Upper lobe of left lung (tissue), 6 donors: ENCODE measurements around the gene SERP2. TPM values are rescaled to one million over a fixed set of nuclear protein-coding genes. Genes with fewer than 3 reads are reported as not detected.

Experiments
- ATAC-seq, 2 donors: fragments of 200-7000 bp; cut with Tn5 transposase; one replicate each; pipeline ENCODE4 v1.9.1; 2022; ENCODE audit warnings: mild to moderate bottlenecking in 2 of 2, moderate library complexity in 2 of 2; ENCODE audit not compliant: low FRiP score in 2 of 2
- DNase-seq, 2 donors: peaks; one replicate each; pipeline ENCODE4 v3.0.0-alpha.2; 2019 to 2020
- H3K27ac ChIP-seq, 4 donors: fragments of 200-600 bp; sonication (generic); one replicate each; pipeline ENCODE4 v1.5.1; 2016 to 2019
- H3K27me3 ChIP-seq, 4 donors: fragments of 200-600 bp; sonication (generic); one replicate each; pipeline ENCODE4 v1.5.1; 2017 to 2019
- H3K36me3 ChIP-seq, 4 donors: fragments of 200-600 bp; sonication (generic); one replicate each; pipeline ENCODE4 v1.5.1; 2016 to 2019
- H3K4me1 ChIP-seq, 4 donors: fragments of 200-600 bp; sonication (generic); one replicate each; pipeline ENCODE4 v1.5.1; 2018 to 2019
- H3K4me3 ChIP-seq, 4 donors: fragments of 200-600 bp; sonication (generic); one replicate each; pipeline ENCODE4 v1.5.1; 2017 to 2019; ENCODE audit warnings: mild to moderate bottlenecking in 2 of 4, moderate library complexity in 1 of 4
- H3K9me3 ChIP-seq, 4 donors: fragments of 200-600 bp; sonication (generic); one replicate each; pipeline ENCODE4 v1.5.1; 2018 to 2019
- CTCF ChIP-seq, 6 experiments: fragments of 450-650 bp in 4 of 6; fragments of 200-600 bp in 2 of 6; sonication (generic) in 2 of 6; IDR thresholded peaks; one replicate each; pipeline ENCODE4 v1.5.1; 2016 to 2019; ENCODE audit warnings: antibody characterized with exemption in 6 of 6
- EP300 ChIP-seq, 4 donors: sonication (generic); formaldehyde crosslinking; IDR thresholded peaks; one replicate each; pipeline ENCODE4 v1.5.1; 2017; ENCODE audit warnings: antibody characterized with exemption in 4 of 4, control low read depth in 2 of 4
- POLR2A ChIP-seq, 4 donors: fragments of 450-650 bp; IDR thresholded peaks; one replicate each; pipeline ENCODE4 v1.5.1; 2016 to 2017; ENCODE audit warnings: antibody characterized with exemption in 4 of 4, mild to moderate bottlenecking in 2 of 4
- POLR2AphosphoS5 ChIP-seq, 2 donors: sonication (generic); formaldehyde crosslinking; IDR thresholded peaks; one replicate each; pipeline ENCODE4 v1.5.1; 2017; ENCODE audit warnings: antibody characterized with exemption in 2 of 2
- WGBS, 2 donors: methylation state at CpG; one replicate each; pipeline ENCODE4 v1.1.5; 2017 to 2018; 5-methylcytosine and 5-hydroxymethylcytosine counted together
- total RNA-seq, 6 donors: library from RNA; depleted of rRNA in 4 of 6; stranded (reverse); fragments of >200 nt in 4 of 6; gene quantifications; one replicate each; pipeline versions ENCODE4 v1.1.0 to v1.2.1, GENCODE V29; 2016 to 2021
- donor health status: DM: no; HTN: no; CAD: no; lungs with moderate emphysema.
- donor health status: DM: no; HTN: yes; CAD: no; lungs with severe emphysema.

Gene SERP2
- total RNA-seq, 6 donors from 2014 or later, result 0.89 to 27.2 (median 3.8) TPM

GRCh38 chr13:44432650-44433049, 59.0 kb downstream of the SERP2 start:
- H3K27ac ChIP-seq, result no peak overlapping the region

GRCh38 chr13:44433863-44434765, 60.5 kb downstream of the SERP2 start:
- TF ChIP-seq POLR2AphosphoS5 (IDR thresholded peaks at IDR 0.05), result peak in 1 of 2 donors; percentile 5
- TF ChIP-seq POLR2A (IDR thresholded peaks at IDR 0.05), result no peak
- TF ChIP-seq EP300 (IDR thresholded peaks at IDR 0.05), result no peak
- no peak for TF ChIP-seq CTCF (IDR thresholded peaks at IDR 0.05)
- H3K4me1 ChIP-seq, result peaks cover 15 to 30% (median 20%) of the 10 kb centered on the region in 4 donors
- H3K27me3 ChIP-seq, result no peaks in the 10 kb centered on the region
- WGBS, 2 donors, result 64 to 69% methylated on average over 15 of the region's 15 CpGs
- peaks cover 0 to 22% (median 10%) of the 10 kb centered on the region in 4 donors for H3K36me3 ChIP-seq
- peak overlapping the region; percentile 53 to 78 (median 75) for H3K4me3 ChIP-seq
- no peaks in the 10 kb centered on the region for H3K9me3 ChIP-seq
- peak overlapping the region; percentile 67 to 97 (median 92) for H3K27ac ChIP-seq
- DNase-seq (peak in 1 of 2 donors; percentile 74), ATAC-seq (no peak)

More at GRCh38 chr13:44432650-44433049, 59.0 kb downstream of the SERP2 start:
- 72 to 83% methylated on average over 5 of the region's 5 CpGs for WGBS, 2 donors
- no peaks in the 10 kb centered on the region for H3K27me3 ChIP-seq
- ATAC-seq (no peak), DNase-seq (no peak)
- TF ChIP-seq POLR2A (IDR thresholded peaks at IDR 0.05) (no peak), CTCF (IDR thresholded peaks at IDR 0.05) (no peak), POLR2AphosphoS5 (IDR thresholded peaks at IDR 0.05) (no peak), EP300 (IDR thresholded peaks at IDR 0.05) (no peak)
- peaks cover 0 to 22% (median 10%) of the 10 kb centered on the region in 4 donors for H3K36me3 ChIP-seq
- peak overlapping the region in 1 of 4 donors; percentile 78 for H3K4me3 ChIP-seq
- no peaks in the 10 kb centered on the region for H3K9me3 ChIP-seq
- peaks cover 11 to 27% (median 17%) of the 10 kb centered on the region in 4 donors for H3K4me1 ChIP-seq

GRCh38 chr13:44434766-44435141, 61.1 kb downstream of the SERP2 start:
- TF ChIP-seq CTCF (IDR thresholded peaks at IDR 0.05) (no peak), EP300 (IDR thresholded peaks at IDR 0.05) (no peak), POLR2AphosphoS5 (IDR thresholded peaks at IDR 0.05) (no peak), POLR2A (IDR thresholded peaks at IDR 0.05) (no peak)
- Histone ChIP-seq H3K4me3 (peak overlapping the region; percentile 53 to 78 (median 75)), H3K36me3 (peaks cover 0 to 22% (median 10%) of the 10 kb centered on the region in 4 donors), H3K27me3 (no peaks in the 10 kb centered on the region), H3K27ac (peak overlapping the region; percentile 67 to 97 (median 92)), H3K4me1 (peaks cover 15 to 30% (median 20%) of the 10 kb centered on the region in 4 donors), H3K9me3 (no peaks in the 10 kb centered on the region)
- ATAC-seq (no peak), DNase-seq (no peak)
- WGBS, 2 donors, result 7 to 14% methylated on average over 3 to 4 of the region's 4 CpGs

- peaks cover 0 to 22% (median 10%) of the 10 kb centered on the region in 4 donors for H3K36me3 ChIP-seq
- DNase-seq (peak; percentile 97 to 98), ATAC-seq (peak; percentile 84 to 93)
- H3K9me3 ChIP-seq, result no peaks in the 10 kb centered on the region
- H3K4me1 ChIP-seq, result peaks cover 15 to 30% (median 20%) of the 10 kb centered on the region in 4 donors
- peak overlapping the region; percentile 53 to 78 (median 75) for H3K4me3 ChIP-seq
- WGBS, 2 donors, result 0% methylated on average over 22 to 51 of the region's 51 CpGs
- peak overlapping the region; percentile 91 to 97 (median 92) for H3K27ac ChIP-seq
- no peaks in the 10 kb centered on the region for H3K27me3 ChIP-seq
- TF ChIP-seq CTCF (IDR thresholded peaks at IDR 0.05) (no peak), POLR2AphosphoS5 (IDR thresholded peaks at IDR 0.05) (peak; percentile 62 to 87), POLR2A (IDR thresholded peaks at IDR 0.05) (peak in 3 of 4 donors; percentile 51 to 86 (median 84)), EP300 (IDR thresholded peaks at IDR 0.05) (peak in 1 of 4 donors; percentile 51)
Observed at GRCh38 chr13:44435142-44435918, 61.7 kb downstream of the SERP2 start.
